ENCODE measurements around the gene GJD3. TPM values are rescaled to one million over a fixed set of nuclear protein-coding genes. Genes with fewer than 3 reads are reported as not detected.

GJD3 gene
- total RNA-seq, 2 donors from 2014 or later = not detected

DNA sequence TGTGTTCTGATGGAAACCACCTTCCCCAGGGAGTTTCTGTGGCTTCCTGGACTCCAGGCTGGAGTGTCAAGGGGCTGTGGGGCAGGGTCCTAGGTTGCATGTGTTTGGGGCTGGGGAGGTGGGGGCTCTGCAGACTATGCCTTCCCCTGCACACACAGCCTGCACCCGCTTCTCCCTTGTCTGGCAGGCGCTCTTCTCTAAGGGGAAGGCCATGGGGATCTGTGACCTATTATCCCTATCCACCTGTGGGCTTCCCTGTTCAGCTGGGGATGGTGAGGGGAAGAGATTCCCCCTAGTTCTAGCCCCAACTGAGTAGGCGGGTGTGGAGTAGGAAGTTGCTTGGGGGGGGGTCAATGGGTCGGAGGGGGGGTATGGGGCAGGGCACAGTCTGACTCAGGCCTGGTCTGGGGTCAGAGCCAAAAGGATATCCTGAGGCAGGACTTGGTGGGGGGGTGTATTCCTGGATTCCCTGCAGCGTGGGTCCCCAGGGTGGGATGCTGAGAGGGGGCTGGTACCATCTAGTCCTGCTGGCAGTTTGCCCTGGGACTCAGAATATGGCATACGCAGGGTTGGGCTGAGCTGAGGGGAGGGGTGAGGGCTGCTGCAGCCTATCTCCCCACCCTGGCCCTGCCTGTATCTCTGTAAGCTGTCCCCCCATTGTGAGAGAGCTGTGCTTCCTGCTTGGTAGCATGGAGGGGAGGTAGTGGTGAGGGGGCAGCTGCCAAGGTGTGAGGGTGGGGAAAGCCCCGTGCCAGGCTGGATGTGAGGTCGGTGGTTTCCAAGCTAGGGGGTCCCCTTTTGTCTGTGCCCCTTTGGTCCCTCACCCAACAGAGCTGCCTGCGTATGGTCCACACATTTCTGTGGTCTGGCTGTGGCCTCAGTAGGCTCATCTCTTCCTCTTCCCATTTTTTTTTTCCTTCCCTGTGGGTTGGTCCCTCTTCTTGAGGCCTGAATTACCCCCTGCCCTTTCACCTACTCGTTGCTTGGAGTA is 40.9 kb downstream of the GJD3 start:
- Mint-ChIP-seq H3K36me3 (ENCODE audit: low read depth) (peaks cover 9% of the 10 kb centered on the region), H3K4me3 (peak overlapping the region; percentile 96), H3K27me3 (no peaks in the 10 kb centered on the region), H3K4me1 (peaks cover 77% of the 10 kb centered on the region), H3K27ac (peak overlapping the region; percentile 99)
- H3K9me3 ChIP-seq (ENCODE audit: control insufficient read depth, low read length, poor library complexity, severe bottlenecking) = no peaks in the 10 kb centered on the region
- ATAC-seq (peak; percentile 53), DNase-seq (peak; percentile 78 to 88 (median 78))

DNA sequence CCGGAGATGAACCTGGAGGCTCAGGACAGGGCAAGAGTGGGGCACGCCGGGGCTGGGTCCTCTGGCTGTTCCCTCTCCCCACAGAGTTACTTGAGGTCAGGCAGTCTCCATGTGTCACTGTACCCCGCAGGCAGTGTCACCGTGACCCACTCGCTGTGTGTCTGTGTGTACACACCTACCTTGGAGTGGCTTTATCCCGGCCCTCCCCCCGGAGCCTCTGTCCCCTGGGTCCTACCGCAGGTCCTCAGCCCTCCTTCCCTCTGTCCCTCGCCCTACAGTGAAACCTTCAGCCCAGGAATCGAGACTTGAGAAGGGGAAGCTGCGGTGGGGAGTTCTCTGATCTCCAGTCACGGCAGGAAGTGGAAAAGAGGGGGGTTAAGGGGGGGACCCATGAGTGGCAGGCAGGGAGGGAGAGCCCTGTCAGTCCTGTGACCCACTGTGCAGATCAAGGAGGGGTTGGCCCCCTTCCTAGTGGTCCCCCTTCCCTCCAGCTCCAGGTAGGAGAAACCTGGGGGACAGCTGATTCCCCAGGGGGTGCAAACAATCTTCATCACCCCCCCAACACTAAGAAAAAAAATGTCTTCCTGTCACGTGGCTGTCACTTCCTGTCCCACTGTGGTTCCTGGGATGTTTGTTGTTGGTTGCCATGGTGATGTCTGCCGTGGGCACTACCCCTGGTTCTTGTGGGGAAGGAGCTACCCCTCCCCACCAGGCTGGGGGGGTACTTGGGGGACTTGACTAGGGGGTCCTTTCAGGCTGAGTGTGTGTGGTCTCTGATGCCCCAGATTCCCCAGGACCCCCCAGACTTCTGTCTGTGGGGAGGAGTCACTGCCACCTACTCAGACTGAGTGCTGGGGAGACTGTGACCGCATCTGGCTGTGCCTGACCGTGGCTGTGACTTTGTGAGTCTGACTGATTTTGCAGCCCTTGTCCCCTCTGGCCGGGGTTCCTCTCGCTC is 41.9 kb downstream of the GJD3 start:
- Mint-ChIP-seq H3K4me3 (peak overlapping the region; percentile 96), H3K4me1 (peaks cover 74% of the 10 kb centered on the region), H3K27ac (peak overlapping the region; percentile 99), H3K27me3 (no peaks in the 10 kb centered on the region), H3K36me3 (ENCODE audit: low read depth) (peaks cover 8% of the 10 kb centered on the region)
- no peaks in the 10 kb centered on the region for H3K9me3 ChIP-seq (ENCODE audit: control insufficient read depth, low read length, poor library complexity, severe bottlenecking)
- peak; percentile 40 for ATAC-seq
- DNase-seq = peak; percentile 73 to 86 (median 86)

DNA sequence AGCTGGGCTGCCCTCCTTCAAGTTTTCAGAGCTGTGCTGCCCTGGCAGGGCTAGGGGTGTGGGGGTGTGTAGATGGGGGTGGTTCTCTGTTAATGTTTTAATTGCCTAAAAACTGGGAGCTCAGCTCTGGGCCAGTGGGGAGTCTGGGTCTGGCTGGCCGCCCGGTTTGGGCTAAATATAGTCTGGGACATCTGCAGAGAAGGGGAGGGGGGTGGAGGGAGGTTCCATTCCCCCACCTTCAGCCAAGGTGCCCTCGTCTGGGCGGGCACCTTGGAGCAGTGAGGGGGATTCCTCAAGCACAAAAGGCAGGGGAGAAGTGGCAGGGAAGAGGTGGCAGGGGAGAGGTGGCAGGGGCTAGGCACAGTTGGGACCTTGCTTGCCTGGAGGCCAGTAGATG is 42.6 kb downstream of the GJD3 start:
- H3K9me3 ChIP-seq (ENCODE audit: control insufficient read depth, low read length, poor library complexity, severe bottlenecking) = no peaks in the 10 kb centered on the region
- Mint-ChIP-seq H3K27me3 (no peaks in the 10 kb centered on the region), H3K4me1 (peaks cover 71% of the 10 kb centered on the region), H3K27ac (peak overlapping the region; percentile 99), H3K36me3 (ENCODE audit: low read depth) (peaks cover 8% of the 10 kb centered on the region), H3K4me3 (peak overlapping the region; percentile 96)
- DNase-seq (no peak), ATAC-seq (no peak)

DNA sequence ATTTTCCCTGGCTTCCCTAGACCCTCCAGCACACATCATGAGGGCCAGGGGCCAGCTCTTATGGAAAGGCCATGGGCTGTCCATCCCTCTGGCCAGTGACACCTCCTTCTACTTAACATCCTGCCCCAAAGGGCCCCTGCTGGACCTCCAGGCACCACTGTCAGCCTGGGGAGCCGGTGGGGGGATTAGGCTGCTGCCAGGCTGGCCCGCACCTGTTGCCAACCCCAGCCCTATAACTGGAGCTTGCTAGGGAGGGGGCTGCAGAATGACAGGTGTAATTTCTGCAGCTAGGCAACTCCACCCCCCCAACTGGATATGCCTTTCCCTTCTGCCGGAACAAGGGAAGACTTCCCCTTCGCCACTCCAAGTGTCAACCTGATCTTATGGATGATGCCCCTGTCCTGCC is 43.0 kb downstream of the GJD3 start:
- Mint-ChIP-seq H3K27ac (peak overlapping the region; percentile 99), H3K4me1 (peaks cover 69% of the 10 kb centered on the region), H3K27me3 (no peaks in the 10 kb centered on the region), H3K4me3 (peak overlapping the region; percentile 96), H3K36me3 (ENCODE audit: low read depth) (peaks cover 8% of the 10 kb centered on the region)
- no peaks in the 10 kb centered on the region for H3K9me3 ChIP-seq (ENCODE audit: control insufficient read depth, low read length, poor library complexity, severe bottlenecking)
- DNase-seq (no peak), ATAC-seq (no peak)

DNA sequence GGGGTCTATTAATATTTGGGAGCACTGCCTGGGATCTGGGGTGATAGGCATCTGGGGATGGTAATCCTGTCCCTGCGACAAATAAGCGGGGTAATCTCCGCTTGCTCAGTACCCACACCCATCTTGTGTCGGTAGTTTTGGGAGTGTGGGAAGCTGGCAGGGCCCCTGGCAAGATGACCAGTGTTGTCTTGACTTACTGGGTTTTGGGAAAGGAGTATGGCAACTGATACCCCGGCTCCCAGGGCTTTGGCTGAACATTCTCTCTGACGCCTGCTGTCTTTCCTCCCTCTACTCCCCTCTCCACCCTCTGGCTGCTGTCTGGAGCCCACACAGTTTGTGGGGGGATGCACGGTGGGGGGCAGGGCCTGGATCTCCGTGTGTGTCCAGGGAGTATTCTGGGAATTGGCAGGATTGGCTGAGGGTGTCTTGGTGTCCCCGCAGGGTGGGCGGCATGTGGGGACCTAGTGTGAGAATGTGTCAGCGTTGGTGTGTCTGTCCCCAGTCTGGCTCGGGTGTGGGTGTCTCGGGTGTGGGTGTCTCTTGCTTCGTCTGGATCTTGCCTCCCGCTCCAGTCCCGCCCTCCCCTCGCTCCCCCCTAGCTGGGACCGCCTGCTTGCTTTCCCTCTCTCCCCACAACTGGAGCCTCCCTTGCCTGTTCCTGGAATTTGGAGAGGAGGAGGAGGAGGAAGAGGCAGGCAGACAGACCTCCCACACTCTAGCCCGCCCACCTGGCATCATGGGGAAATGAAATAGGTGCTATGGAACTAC is 43.6 kb downstream of the GJD3 start:
- DNase-seq (peak; percentile 45 to 58 (median 54)), ATAC-seq (no peak)
- Mint-ChIP-seq H3K27me3 (no peaks in the 10 kb centered on the region), H3K36me3 (ENCODE audit: low read depth) (peaks cover 8% of the 10 kb centered on the region), H3K4me1 (peaks cover 68% of the 10 kb centered on the region), H3K4me3 (peak overlapping the region; percentile 96), H3K27ac (peak overlapping the region; percentile 99)
- H3K9me3 ChIP-seq (ENCODE audit: control insufficient read depth, low read length, poor library complexity, severe bottlenecking) = no peaks in the 10 kb centered on the region

DNA sequence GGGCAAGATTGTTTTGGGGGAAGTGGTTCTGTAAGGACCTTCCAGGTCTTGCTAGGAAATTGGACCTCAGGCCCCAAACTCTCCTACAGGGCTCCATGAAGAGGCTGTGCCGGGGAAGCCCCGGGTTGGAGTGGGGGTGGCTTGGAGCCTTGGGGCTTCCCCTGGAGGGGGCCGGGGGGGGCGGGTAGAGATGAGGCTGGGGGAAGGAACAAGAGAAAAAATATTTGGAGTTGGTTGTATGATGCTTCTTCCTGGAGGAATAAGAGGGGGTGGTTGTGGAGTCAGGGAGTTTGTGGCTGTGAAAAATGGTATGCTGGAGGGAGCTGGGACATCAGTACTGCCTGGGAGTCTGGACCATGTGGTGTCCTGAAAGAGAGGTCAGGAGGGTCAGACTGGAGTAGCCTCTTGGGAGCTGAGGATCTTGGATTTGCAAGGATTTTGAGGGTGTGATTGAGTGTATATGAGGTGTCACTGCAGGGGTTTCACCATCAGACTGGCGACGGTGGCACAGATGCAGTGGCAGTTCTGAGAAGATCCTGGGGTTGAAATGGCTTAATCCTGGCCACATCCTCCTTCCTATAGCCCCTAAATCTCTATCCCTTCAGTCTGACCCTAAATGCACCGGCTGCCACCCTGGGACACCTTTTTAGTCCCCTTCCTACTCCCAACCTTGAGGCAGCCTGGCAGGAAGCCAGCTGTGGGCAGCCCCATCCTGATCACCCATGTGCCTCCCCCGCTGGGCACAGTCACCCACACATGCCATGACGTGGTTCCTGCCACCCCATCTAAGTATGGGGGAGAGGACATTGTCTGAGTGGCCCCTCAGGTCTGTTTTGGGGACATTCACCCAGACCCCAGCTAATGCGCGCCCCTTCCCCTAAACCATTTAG is 44.6 kb downstream of the GJD3 start:
- H3K27me3 Mint-ChIP-seq = no peaks in the 10 kb centered on the region
- peak overlapping the region; percentile 99 for H3K27ac Mint-ChIP-seq
- ATAC-seq (peak; percentile 17), DNase-seq (peak; percentile 79 to 83 (median 80))
- no peaks in the 10 kb centered on the region for H3K9me3 ChIP-seq (ENCODE audit: control insufficient read depth, low read length, poor library complexity, severe bottlenecking)
- peaks cover 68% of the 10 kb centered on the region for H3K4me1 Mint-ChIP-seq
- peak overlapping the region; percentile 96 for H3K4me3 Mint-ChIP-seq
- H3K36me3 Mint-ChIP-seq (ENCODE audit: low read depth) = peaks cover 8% of the 10 kb centered on the region

DNA sequence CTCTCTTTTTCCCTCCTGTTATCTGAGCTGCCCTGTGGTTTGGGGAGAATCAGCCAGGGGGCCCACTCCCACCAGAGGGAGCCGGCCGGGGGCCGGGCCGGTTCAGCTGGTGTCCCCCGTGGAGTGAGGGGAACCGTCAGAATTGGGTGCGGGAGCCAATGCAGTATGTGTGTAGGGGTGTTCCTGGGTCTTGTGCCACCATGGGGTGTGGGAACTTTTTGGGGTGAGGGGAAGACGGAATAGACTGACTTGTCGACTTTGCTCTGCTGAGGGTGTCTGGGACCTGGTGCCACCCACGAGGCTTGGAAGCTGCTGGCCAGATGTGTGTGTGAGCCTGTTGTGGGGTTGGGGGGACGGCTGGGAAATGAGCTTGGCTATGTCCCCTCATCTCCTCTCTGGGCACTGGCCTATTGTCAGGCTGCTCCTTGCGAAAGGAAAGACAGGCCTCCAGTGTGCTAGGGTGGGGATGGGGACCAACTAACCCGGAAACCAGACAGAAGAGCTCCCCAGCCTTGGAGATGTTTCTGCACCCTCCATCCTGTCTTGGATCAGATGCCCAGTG is 45.6 kb downstream of the GJD3 start:
- Mint-ChIP-seq H3K4me1 (peaks cover 69% of the 10 kb centered on the region), H3K27me3 (no peaks in the 10 kb centered on the region), H3K27ac (peak overlapping the region; percentile 99), H3K4me3 (peak overlapping the region; percentile 96), H3K36me3 (ENCODE audit: low read depth) (peaks cover 8% of the 10 kb centered on the region)
- no peaks in the 10 kb centered on the region for H3K9me3 ChIP-seq (ENCODE audit: control insufficient read depth, low read length, poor library complexity, severe bottlenecking)
- no peak for ATAC-seq
- DNase-seq = no peak

DNA sequence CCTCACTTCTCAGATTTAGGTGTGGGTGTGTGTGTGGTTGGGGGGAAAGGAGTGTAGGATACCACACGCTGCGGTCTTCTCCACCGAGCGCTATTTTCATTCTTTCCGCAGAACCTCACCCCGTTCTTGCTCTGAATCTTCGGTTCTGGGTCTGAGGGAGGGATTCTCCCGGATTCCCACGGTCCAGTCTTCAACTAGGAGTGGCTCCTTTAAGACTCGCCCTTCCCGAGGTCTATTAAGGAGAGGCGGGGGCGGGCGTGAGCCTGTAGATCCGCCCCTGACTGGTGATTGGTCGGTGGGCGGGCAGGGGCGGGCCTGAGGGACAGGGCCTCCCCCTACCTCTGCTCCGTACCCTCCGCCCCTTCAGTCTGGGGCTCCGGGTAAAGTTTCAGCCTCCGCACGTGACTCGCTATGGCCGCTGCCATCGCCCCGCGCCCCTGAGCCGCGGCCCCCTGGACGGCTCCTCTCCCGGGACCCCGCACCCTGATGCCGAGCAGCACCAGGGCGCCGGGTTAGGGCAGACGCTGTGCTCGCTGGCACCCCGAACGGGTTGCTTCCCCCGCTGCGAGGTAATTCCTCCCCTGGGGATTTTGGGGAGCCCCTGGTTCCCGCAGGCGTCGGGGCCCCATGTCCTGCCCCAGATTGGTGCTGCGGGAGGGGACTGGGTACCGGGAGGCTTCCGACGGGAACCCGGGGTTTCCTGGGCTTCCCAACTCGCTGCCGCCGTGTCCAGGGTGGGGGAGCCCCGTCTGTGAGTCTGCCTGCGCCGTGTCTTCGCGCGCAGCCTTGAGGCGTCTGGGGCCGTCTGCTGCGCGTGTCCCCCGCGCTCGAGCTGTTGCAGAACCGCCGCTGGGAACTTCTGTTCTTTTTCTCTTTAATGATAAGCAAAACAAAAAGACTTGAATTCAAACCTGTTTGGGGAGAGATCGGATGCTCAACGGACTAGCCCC is 46.4 kb downstream of the GJD3 start:
- DNase-seq (peak; percentile 84 to 90 (median 88)), ATAC-seq (peak; percentile 64)
- H3K27ac Mint-ChIP-seq = peak overlapping the region; percentile 99
- H3K36me3 Mint-ChIP-seq (ENCODE audit: low read depth) = peaks cover 8% of the 10 kb centered on the region
- no peaks in the 10 kb centered on the region for H3K9me3 ChIP-seq (ENCODE audit: control insufficient read depth, low read length, poor library complexity, severe bottlenecking)
- no peaks in the 10 kb centered on the region for H3K27me3 Mint-ChIP-seq
- peak overlapping the region; percentile 96 for H3K4me3 Mint-ChIP-seq
- peaks cover 66% of the 10 kb centered on the region for H3K4me1 Mint-ChIP-seq

DNA sequence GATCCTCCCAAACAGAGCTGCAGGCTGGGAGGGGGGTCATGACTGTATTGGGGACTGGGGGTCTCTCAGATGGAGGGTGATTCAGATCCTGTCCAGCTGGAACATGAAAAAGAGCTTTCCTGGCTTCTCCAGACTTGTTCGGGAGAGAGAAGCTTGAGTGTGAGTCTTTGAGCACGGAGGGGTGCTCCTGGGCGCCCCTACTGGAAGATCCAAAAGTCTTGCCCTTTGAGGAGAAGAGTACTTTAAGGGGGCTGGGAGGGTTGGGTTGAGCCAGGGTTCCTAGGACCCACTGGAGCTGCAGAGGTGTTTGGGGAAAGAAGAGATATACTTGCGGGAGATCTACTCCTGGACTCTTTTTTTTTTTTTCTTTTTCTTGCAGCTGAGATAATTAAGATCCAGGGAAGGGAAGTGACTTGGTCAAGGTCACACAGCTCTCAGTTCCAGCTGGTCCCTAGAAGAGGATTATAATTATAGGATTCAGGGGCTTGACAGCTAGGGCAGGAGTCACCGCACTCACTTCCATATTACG is 47.1 kb downstream of the GJD3 start:
- H3K36me3 Mint-ChIP-seq (ENCODE audit: low read depth) = peaks cover 8% of the 10 kb centered on the region
- H3K4me3 Mint-ChIP-seq = peak overlapping the region; percentile 96
- ATAC-seq (no peak), DNase-seq (peak in 1 of 3 donors; percentile 39)
- H3K27me3 Mint-ChIP-seq = no peaks in the 10 kb centered on the region
- H3K27ac Mint-ChIP-seq = peak overlapping the region; percentile 99
- H3K9me3 ChIP-seq (ENCODE audit: control insufficient read depth, low read length, poor library complexity, severe bottlenecking) = no peaks in the 10 kb centered on the region
- peaks cover 62% of the 10 kb centered on the region for H3K4me1 Mint-ChIP-seq

DNA sequence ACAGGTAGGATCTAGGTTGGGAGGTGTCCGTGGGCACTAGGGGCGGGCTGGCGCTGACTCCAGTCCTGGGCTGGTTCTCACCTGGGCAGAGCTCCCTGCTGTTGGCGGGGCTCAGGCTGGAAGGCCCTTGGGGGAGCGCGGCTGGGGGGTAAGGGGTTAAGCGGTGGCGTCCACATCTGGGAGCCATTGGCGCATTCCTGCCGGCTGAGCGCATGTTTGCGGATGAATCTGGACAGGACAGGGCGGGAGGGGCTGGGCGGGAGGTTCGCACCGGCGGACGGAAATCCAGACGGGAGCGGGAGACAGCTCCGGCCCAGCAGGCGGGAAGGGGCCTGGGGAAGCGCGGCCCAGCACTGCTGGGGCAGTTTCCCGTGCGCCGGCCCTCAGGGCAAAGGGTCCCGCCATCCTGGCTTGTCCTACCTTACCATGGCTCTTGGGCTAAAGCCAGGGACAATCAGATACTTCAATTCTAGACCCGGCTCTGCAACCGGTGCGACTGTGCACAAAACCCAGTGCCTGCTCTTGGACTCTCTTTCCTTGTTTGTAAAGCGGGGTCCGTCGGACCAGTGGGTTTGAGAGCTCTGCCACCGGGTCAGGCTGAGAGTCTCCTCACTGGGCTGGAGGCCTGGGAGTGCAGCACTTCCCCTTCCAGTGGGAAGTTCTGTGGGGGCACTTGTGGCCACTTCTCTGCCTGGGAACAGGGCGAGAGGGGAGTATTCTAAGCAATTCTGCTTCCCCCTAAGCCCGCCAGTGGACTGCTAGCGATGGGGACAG is 47.8 kb downstream of the GJD3 start:
- H3K9me3 ChIP-seq (ENCODE audit: control insufficient read depth, low read length, poor library complexity, severe bottlenecking) = no peaks in the 10 kb centered on the region
- H3K27ac Mint-ChIP-seq = peak overlapping the region; percentile 86
- peak overlapping the region; percentile 96 for H3K4me3 Mint-ChIP-seq
- H3K27me3 Mint-ChIP-seq = no peaks in the 10 kb centered on the region
- DNase-seq (no peak), ATAC-seq (no peak)
- H3K4me1 Mint-ChIP-seq = peaks cover 59% of the 10 kb centered on the region
- peaks cover 8% of the 10 kb centered on the region for H3K36me3 Mint-ChIP-seq (ENCODE audit: low read depth)
